Bronchial epithelial cell (primary cell): ENCODE measurements around the gene IGFALS. TPM values are rescaled to one million over a fixed set of nuclear protein-coding genes. Genes with fewer than 3 reads are reported as not detected.

ENCODE experiments used
- DNase-seq: peaks from one replicate; pipeline ENCODE4 v3.0.0-alpha.2; 2010; ENCODE audit warnings: low read depth
- FAIRE-seq: peaks from 2 replicates; lab custom pipeline; 2011; peaks lifted over from hg19 to GRCh38; lab: Jason Lieb, UNC
- H3K27me3 ChIP-seq: 2 replicates; pipeline ENCODE4 v1.5.1; 2011; ENCODE audit warnings: low read length; ENCODE audit not compliant: control insufficient read depth, insufficient read depth
- H3K36me3 ChIP-seq: 2 replicates; pipeline ENCODE4 v1.5.1; 2011; ENCODE audit warnings: low read length; ENCODE audit not compliant: control insufficient read depth, insufficient read depth
- H3K4me3 ChIP-seq: 2 replicates; pipeline ENCODE4 v1.5.1; 2011; ENCODE audit warnings: mild to moderate bottlenecking, low read depth, low read length, control low read depth
- total RNA-seq: library from RNA; depleted of rRNA; stranded (reverse); fragments of >200 nt; gene quantifications from 2 replicates; pipeline ENCODE4 v1.2.1, GENCODE V29; 2014
- TF ChIP-seq, protein P1 (sequence below): IDR thresholded peaks from 2 replicates; pipeline ENCODE4 v1.5.1; 2011; ENCODE audit warnings: mild to moderate bottlenecking, moderate library complexity, low read length, control low read depth, inconsistent platforms; ENCODE audit not compliant: insufficient read depth, severe bottlenecking

IGFALS gene
- total RNA-seq: under 0.01 TPM in 1 of 2 replicates, not detected in the other

DNA sequence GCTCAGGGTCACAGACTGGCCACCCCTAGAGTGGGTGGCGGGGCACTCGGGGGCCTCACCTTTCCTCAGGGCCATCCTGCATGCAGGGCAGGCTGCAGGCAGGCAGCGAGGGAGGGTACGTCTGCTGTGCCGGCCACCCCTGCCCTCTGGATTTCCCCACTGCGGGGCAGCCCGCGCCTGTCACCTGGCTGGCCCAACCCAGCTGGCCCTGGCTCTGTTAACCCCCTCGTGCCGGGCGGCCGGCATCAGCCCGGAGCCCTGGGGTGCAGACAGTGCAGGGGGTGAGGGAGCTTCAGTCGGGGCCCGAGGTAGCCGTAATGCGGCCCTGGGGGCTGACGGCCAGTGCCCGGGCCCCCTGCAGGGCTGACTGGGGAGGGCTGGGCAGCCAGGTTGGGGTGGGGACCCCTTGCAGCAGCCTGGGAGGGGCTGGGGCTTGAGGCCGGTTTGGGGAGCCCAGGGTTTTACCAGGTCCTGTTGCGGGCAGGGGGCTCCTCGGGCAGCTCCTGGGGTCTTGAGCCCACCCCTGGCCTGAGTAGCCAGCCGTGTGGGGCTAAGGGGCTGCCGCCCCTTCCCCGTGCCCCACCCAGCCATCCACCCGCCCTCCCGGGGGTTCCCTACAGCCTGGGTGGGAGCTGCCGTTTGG, at the start of gene IGFALS:
TSS of gene IGFALS (minus strand) at position 128 of the 643 bp plus-strand sequence. CDS start at position 75, 53 bp downstream.
- DNase-seq (no peak), FAIRE-seq (no peak)
- Histone ChIP-seq H3K4me3 (no peak within 1 kb of the TSS), H3K27me3 (no peaks in the 10 kb centered on the region), H3K36me3 (peaks cover 5% of the 10 kb centered on the region)
- TF ChIP-seq, protein P1, sequence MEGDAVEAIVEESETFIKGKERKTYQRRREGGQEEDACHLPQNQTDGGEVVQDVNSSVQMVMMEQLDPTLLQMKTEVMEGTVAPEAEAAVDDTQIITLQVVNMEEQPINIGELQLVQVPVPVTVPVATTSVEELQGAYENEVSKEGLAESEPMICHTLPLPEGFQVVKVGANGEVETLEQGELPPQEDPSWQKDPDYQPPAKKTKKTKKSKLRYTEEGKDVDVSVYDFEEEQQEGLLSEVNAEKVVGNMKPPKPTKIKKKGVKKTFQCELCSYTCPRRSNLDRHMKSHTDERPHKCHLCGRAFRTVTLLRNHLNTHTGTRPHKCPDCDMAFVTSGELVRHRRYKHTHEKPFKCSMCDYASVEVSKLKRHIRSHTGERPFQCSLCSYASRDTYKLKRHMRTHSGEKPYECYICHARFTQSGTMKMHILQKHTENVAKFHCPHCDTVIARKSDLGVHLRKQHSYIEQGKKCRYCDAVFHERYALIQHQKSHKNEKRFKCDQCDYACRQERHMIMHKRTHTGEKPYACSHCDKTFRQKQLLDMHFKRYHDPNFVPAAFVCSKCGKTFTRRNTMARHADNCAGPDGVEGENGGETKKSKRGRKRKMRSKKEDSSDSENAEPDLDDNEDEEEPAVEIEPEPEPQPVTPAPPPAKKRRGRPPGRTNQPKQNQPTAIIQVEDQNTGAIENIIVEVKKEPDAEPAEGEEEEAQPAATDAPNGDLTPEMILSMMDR: no peak

- no peak for FAIRE-seq
- Histone ChIP-seq H3K4me3 (no peak overlapping the region), H3K27me3 (no peaks in the 10 kb centered on the region), H3K36me3 (no peaks in the 10 kb centered on the region)
- TF ChIP-seq, protein P1: no peak
- DNase-seq: no peak
Observed at GRCh38 chr16:1839554-1839953, 46.0 kb upstream of the IGFALS start.

DNA sequence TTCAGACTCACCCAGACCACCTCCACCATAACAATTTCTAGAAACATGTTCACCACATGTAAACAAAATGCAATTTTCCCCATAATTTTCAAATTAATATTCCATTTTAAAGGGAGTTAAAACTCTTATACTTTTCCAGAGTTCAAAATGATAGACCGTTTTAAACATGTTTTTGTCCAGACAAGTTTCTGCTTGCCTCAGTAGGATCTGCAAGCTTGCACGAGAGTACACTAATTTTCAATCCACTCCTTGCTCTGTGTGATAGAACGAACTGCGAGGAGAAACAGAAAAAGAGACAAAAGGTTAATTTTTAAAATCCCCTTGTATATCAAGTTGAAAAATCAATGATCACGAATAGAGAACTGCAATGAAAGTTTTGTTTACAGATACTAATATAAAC, 40.6 kb upstream of the IGFALS start:
- TF ChIP-seq, protein P1: no peak
- Histone ChIP-seq H3K4me3 (no peak overlapping the region), H3K36me3 (no peaks in the 10 kb centered on the region), H3K27me3 (no peaks in the 10 kb centered on the region)
- peak; percentile 83 for DNase-seq
- FAIRE-seq: no peak

DNA sequence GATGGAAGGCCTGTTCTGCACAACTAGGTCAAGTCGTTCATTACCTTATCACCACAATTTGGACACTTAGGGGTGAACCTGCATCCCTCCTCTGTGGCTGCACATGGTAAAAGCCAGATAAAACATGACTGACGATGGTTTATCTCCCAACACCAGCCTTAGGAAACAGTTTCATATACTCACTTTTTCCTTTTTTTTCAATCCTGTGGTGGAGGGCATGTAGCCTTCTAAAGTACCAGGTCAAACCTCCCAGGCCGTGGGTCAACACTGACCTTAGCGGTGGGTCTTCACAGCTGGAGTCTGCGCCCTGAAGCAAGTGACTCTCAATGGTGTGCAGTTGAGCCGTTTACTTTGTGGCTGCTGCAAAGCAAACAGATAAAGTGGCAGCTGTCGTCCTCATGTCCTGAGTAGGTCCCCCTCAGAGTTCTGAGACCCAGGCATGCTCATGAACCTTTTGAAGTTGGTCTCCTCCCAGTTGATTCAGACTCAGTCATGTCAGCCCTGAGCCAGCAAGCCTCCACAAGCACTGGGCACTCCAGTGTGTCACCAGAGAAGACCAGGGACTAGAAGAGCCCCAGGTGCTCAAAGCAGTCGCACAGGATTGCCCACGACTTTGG, 39.4 kb upstream of the IGFALS start:
- peak; percentile 90 for DNase-seq
- no peaks in the 10 kb centered on the region for H3K27me3 ChIP-seq
- no peak overlapping the region for H3K4me3 ChIP-seq
- TF ChIP-seq, protein P1: no peak
- H3K36me3 ChIP-seq: peaks cover 2% of the 10 kb centered on the region
- no peak for FAIRE-seq

GRCh38 chr16:1831186-1832075, 37.9 kb upstream of the IGFALS start:
- no peaks in the 10 kb centered on the region for H3K27me3 ChIP-seq
- TF ChIP-seq, protein P1: no peak
- H3K36me3 ChIP-seq: peaks cover 2% of the 10 kb centered on the region
- no peak overlapping the region for H3K4me3 ChIP-seq
- FAIRE-seq (no peak), DNase-seq (no peak)
